ENCODE results near the gene HDAC4.

DNA sequence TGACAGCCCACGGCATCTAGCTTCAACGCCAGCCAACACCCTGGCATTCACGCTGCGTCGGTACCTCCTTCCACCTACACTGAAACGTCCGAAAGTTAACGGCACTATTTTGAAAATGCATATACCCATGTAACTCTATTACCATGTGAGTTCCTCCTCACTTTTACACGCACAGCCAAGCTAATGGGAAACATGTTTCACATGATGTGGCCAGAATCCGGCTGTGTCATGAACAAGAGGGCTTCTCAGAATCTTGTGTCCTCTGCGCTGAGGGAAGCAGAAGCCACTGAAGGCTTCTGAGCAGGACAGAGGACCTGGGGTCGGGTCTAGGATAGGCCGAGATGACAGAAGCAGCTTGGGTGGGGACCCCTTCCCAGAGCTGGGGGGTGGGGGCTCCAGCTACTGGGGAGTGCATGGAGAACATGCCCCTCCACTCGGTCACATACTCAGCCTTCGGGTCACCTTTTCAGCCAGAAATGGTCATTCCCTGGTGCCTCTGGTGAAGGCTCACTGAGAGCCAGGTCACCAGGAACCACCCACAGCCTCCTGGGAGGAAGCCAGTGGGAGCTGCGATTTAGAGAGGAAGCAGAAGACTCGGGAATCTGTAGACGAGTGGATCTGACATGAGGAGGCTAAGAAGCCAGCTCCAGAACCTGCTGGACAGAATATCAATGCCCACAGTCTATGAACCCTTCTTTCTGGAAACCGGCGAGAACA, 41.5 kb downstream of the HDAC4 start:
- TF ChIP-seq POLR2A (IDR thresholded peaks at IDR 0.05), result no peak
- TF ChIP-seq, protein P1, sequence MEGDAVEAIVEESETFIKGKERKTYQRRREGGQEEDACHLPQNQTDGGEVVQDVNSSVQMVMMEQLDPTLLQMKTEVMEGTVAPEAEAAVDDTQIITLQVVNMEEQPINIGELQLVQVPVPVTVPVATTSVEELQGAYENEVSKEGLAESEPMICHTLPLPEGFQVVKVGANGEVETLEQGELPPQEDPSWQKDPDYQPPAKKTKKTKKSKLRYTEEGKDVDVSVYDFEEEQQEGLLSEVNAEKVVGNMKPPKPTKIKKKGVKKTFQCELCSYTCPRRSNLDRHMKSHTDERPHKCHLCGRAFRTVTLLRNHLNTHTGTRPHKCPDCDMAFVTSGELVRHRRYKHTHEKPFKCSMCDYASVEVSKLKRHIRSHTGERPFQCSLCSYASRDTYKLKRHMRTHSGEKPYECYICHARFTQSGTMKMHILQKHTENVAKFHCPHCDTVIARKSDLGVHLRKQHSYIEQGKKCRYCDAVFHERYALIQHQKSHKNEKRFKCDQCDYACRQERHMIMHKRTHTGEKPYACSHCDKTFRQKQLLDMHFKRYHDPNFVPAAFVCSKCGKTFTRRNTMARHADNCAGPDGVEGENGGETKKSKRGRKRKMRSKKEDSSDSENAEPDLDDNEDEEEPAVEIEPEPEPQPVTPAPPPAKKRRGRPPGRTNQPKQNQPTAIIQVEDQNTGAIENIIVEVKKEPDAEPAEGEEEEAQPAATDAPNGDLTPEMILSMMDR (IDR thresholded peaks at IDR 0.05), result no peak
- TF ChIP-seq POLR2AphosphoS5 (IDR thresholded peaks at IDR 0.05), result no peak
- no peak for TF ChIP-seq EP300 (IDR thresholded peaks at IDR 0.05)
